GM23248 (cell line): ENCODE measurements around the gene CCL28.

Experiments used
- EZH2 ChIP-seq: fragments of 200-600 bp; sonication (generic); IDR thresholded peaks from 2 replicates; pipeline ENCODE4 v1.6.1; 2018; ENCODE audit warnings: antibody characterized with exemption, mild to moderate bottlenecking; ENCODE audit not compliant: insufficient read depth, poor library complexity, severe bottlenecking
- EZH2phosphoT487 ChIP-seq: fragments of 200-600 bp; sonication (generic); IDR thresholded peaks from 2 replicates; pipeline ENCODE4 v1.6.1; 2018; ENCODE audit warnings: antibody characterized with exemption, moderate library complexity, mild to moderate bottlenecking, low read depth; ENCODE audit not compliant: insufficient read depth

- TF ChIP-seq EZH2 (no peak), EZH2phosphoT487 (no peak)
Observed at GRCh38 chr5:43422143-43422542, 10.0 kb upstream of the CCL28 start.
